Daoy (cell line): ENCODE results near the gene F11R. TPM values are rescaled to one million over a fixed set of nuclear protein-coding genes. Genes with fewer than 3 reads are reported as not detected.
"Not testable (repeated sequence)": the region's sequence is repeated elsewhere in the genome, so short reads cannot be mapped to it uniquely, and the experiment has no call there.

Source experiments
- DNase-seq: peaks from one replicate; pipeline ENCODE4 v3.0.0-alpha.2; 2015; ENCODE audit warnings: low read depth
- total RNA-seq: library from RNA; depleted of rRNA; stranded (reverse); fragments of >200 nt; shearing (Covaris generic); gene quantifications from 2 replicates; pipeline ENCODE4 v1.2.3, GENCODE V29; 2014; rRNA removed

Gene F11R
- total RNA-seq, 1 experiment from 2014 or later: 7.1 TPM

DNA sequence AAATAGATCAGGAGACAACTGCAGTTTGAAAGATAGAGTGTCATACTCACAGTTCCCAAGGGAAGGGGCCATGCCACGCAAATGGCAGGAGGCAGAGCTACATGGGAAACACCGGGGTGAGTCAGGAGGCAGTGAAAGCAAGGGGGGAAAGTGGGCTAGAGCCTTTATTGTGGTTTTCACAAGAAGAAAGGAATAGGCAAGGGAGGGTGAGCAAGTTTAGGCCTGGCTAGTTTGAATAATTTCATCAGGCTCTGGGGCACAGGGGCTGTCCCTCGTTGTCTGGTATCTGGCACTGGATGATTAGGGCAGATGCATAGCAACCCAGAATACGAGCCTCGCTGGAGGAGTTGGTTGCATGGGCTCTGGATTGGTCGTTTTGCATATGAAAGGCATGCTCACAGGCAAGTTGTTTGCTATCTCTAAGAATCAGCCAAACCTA, 49.3 kb downstream of the F11R start:
- peak; percentile 73 for DNase-seq

- no peak for DNase-seq
Observed at GRCh38 chr1:160963521-160963920, 57.4 kb downstream of the F11R start.

DNA sequence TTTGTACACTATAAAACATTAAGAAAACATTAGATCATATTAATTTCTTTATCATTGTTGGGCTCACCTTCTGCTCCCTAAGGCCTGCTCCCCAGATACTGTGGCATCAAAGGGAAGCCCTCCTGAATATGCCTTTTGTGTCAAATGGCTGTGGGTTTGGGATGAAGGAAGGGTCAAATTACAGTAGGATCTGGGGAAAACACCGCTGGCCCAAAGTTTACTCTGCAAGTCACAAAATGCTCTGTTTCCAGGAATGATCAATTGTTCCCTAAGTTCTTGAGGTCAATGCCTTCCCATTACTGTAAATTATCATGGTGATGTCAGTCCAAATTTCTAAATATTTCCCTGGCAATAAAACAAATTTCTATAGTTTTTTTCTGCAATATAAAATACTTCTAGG, 59.5 kb downstream of the F11R start:
- no peak for DNase-seq

DNA sequence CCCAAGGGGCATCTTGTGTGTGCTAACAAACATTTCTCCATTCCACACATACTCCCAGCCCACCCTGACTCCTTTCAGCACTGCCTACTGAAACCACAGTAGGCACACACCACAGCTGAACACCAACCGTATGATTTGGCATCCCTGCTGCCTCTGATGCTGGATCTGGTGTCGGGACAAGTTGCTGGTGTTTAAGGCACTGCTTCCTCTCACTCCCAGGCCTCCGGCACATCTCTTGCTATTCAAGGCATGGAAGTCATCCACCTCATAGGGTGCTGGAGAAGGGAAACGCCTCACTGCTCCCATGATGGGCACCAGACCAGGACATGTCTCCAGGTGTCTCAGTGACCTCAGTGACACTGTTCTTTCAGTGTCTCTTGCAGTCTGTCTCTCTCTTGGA, 64.0 kb downstream of the F11R start:
- DNase-seq: no peak

DNA sequence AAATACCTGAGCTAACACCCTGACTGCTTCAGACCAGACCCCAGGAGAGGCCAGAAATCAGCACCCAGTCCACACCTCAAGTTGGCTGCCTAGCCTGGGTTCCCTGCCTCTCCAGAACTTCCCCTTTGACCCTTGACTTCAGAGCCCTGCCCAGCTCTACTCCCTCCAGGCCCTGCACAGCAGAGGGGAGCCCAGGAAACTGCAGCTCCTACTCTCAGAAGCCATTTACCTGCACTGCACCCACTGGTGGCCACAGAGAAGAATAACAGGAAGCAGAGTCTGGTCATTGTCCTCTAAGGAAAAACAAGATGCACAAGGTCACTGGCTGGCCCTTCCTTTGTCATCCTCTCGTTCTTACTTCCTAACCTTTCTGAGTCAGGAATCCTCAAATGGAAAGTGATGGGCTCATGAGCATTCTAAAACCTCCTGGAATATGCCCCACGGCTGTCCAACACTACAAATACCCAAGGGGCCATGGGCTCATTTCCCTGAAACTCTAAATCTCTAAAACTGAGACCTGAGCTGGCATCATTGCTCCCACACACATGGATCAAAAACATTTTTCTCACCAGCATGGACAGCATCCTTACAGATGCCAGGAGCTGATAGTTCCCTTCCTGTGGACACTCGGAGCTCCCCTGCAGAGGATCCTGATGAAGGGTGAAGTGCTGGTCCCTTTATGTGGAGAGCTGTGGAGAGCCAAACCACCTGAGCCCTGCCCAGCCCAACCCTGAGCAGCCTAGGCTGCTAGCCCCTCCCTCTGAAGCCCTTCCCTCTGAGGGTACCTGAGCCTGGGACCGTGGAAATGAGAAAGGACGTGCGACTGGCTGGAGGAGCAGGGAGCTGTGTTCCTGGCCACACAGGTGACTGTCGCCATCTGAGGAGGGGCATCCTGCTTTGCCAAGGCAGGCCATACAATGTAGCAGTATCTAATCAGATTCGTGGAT, 66.5 kb downstream of the F11R start, which contains the start of gene ITLN2:
ITLN2 (minus strand) TSS at position 652 of the 947 bp plus-strand sequence; CDS start at position 584, 68 bp downstream.
- DNase-seq: peak; percentile 57

DNA sequence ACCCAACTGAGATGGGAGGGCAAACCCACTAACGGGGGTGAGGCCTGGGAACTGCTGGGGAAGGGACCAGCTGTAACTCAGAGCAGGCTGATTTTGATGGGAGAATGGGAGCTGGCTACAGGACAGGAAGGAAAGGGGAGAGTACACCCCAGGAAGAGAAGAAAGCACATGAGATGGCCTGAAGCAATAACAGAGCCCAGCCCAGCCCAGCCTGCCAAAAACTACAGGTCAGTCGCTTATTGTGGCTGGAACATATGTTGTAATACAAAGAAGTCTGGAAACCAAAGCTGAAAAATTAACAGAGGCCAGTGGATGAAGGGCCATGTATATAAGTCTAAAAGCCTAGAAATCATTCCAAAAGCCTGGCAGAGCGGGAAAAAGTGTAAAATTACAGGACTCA, 67.9 kb downstream of the F11R start:
- DNase-seq: no peak

DNA sequence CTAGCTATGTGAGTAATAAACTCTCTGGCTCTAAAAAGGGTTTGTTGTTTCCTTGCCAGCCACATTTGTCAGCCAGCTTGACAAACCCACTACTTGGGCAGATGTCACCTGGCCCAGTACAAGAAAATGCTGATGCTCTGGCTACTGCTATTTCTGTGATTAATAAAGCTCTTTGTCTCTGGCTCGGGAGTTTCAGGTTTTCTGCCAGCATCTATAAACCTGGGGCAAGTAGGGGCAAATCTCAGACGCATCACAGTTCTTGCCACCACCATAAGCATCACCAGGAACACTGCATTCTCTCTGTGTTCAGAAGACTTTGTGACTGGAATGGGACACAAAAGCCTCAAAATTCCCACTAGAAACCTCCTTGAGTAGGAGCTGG, 68.8 kb downstream of the F11R start:
- DNase-seq: no peak

DNA sequence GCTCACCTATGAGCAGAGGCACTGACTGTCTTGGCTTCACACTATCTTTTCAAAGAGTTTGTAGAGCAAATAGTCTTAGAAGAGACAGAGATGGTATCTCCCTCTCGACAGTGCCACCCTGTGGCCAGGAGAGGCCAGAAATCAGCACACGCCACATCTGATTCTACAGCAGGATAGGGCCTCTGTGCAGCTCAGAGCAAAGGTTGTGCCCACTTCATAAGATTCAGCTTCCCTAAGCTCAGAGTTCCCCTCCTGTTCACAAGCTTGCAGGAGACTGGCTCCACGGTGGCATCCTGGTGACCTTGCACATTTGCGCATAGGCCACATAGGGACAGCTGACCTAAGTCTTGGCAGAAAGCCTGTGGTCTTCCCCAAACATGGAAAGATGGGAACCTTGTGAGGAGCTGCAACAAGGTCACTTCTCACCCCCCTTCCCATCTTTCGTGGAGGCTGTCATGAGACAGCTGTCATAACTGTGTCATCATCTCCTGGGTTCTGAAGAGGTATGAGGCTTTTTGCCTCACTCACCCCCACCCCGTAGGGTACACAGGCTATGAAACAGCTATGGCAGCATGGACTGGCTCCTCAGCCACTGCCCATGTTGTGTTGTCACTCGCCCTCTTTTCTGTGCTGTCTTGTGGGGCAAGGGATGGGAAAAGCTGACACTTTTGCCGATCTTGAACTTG, 69.4 kb downstream of the F11R start:
- DNase-seq: peak; percentile 72

DNA sequence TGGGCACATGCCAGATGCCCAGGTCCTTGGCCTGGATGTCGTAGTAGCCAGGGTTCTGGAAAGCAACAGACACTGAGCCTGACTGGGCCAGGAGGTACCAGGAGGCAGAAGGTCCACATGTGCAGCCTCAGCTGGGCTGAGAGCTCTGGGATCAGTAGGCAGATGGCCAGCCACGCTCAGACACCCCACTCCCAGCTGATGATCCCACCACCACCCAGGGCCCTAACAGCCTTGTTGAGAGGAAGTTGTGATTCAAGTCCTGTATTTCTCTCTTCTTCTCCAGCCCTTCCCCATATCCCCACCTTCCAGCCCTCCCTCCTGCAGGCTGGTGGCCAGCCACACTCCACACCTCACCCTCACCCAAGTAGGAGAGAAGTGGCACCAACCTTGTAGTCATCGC, 70.3 kb downstream of the F11R start:
- no peak for DNase-seq

- no peak for DNase-seq
Observed at GRCh38 chr1:160949881-160950280, 71.1 kb downstream of the F11R start.

DNA sequence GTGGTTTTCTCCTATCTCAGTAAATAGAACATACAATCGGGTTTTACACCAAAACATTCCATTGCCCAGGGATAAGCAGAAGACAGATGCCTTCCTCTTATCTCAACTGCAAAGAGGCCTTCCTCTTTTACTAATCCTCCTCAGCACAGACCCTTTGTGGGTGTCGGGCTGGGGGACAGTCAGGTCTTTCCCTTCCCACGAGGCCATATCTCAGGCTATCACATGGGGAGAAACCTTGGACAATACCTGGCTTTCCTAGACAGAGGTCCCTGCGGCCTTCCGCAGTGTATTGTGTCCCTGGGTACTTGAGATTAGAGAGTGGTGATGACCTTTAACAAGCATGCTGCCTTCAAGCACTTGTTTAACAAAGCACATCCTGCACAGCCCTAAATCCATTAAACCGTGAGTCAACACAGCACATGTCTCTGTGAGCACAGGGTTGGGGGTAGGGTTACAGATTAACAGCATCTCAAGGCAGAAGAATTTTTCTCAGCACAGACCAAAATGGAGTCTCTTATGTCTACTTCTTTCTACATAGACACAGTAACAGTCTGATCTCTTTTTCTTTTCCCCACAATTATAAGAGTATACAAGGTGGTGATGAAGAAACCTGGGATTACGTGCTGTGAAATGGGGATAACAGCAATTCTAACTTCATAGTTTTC, 71.6 kb downstream of the F11R start:
- peak; percentile 68 for DNase-seq

DNA sequence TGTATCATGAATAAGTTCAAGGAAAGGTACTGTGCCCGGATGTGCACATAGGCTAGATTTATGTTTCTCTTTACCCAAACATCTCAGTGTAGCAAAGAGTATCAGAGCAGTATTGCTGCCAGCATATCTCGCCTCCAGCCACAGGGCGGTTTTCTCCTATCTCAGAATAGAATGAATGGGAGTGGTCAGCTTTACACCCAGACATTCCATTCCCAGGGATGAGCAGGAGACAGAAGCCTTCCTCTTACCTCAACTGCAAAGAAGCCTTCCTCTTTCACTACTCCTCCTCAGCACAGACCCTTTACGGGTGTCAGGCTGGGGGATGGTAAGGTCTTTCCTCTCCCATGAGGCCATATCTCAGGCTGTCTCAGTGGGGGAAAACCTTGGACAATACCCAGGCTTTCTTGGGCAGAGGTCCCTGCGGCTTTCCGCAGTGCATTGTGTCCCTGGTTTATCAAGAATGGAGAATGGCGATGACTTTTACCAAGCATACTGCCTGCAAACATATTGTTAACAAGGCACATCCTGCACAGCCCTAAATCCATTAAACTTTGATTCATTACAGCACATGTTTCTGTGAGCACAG, 73.7 kb downstream of the F11R start:
- DNase-seq: not testable (repeated sequence)

GRCh38 chr1:160945881-160946280, 75.1 kb downstream of the F11R start:
- DNase-seq: peak; percentile 41

Other genes with a start within 250 kb of the F11R start
- gene LY9, start 225.0 kb downstream of the F11R start, total RNA-seq: 0.06 TPM in 1 of 2 replicates, not detected in the other
- not detected in 2 replicates for gene CD244, start 158.3 kb downstream of the F11R start, total RNA-seq
- gene ITLN1, start 136.0 kb downstream of the F11R start, total RNA-seq: 0.11 TPM in 1 of 2 replicates, not detected in the other
- gene ITLN2, start 66.3 kb downstream of the F11R start, total RNA-seq: not detected in 2 replicates
- 0.17 TPM in 1 of 2 replicates, not detected in the other for gene TSTD1, start 17.8 kb upstream of the F11R start, total RNA-seq
- 78.4 and 89.1 TPM in 2 replicates for gene USF1, start 24.8 kb upstream of the F11R start, total RNA-seq
- 0.11 TPM in 1 of 2 replicates, not detected in the other for gene ARHGAP30, start 48.7 kb upstream of the F11R start, total RNA-seq
- gene NECTIN4, start 68.4 kb upstream of the F11R start, total RNA-seq: 0.29 TPM in 1 of 2 replicates, not detected in the other
- not detected in 2 replicates for gene KLHDC9, start 77.2 kb upstream of the F11R start, total RNA-seq
- 97.9 and 213 TPM in 2 replicates for gene PFDN2, start 96.9 kb upstream of the F11R start, total RNA-seq
- gene NIT1, start 97.0 kb upstream of the F11R start, total RNA-seq: 16.3 and 17.4 TPM in 2 replicates
- gene DEDD, start 111.5 kb upstream of the F11R start, total RNA-seq: 22.0 and 24.2 TPM in 2 replicates
- 102 and 133 TPM in 2 replicates for gene UFC1, start 132.8 kb upstream of the F11R start, total RNA-seq
- 6.2 and 13.5 TPM in 2 replicates for gene USP21, start 138.3 kb upstream of the F11R start, total RNA-seq
- 6.8 and 10.9 TPM in 2 replicates for gene PPOX, start 145.3 kb upstream of the F11R start, total RNA-seq
- gene B4GALT3, start 156.4 kb upstream of the F11R start, total RNA-seq: 31.8 and 43.9 TPM in 2 replicates
- 0.68 and 0.91 TPM in 2 replicates for gene ADAMTS4, start 177.9 kb upstream of the F11R start, total RNA-seq
- gene NDUFS2, start 181.2 kb upstream of the F11R start, total RNA-seq: 157 and 168 TPM in 2 replicates
- gene FCER1G, start 194.1 kb upstream of the F11R start, total RNA-seq: 1.5 TPM in 1 of 2 replicates, not detected in the other
- not detected in 2 replicates for gene APOA2, start 202.5 kb upstream of the F11R start, total RNA-seq
- 11.8 and 13.6 TPM in 2 replicates for gene TOMM40L, start 204.9 kb upstream of the F11R start, total RNA-seq
- gene NR1I3, start 217.1 kb upstream of the F11R start, total RNA-seq: not detected in 2 replicates
- 0.06 TPM in 1 of 2 replicates, not detected in the other for gene PCP4L1, start 237.6 kb upstream of the F11R start, total RNA-seq